ENCODE data around the gene OLAH.

GRCh38 chr10:15059914-15060313 lies 16.2 kb downstream of the OLAH start:
- TF ChIP-seq TEAD4 (CRISPR knock-in tag; IDR thresholded peaks at IDR 0.05) (no peak), SMAD3 (CRISPR knock-in tag; IDR thresholded peaks at IDR 0.05; ENCODE audit: borderline replicate concordance) (no peak), ZNF121 (CRISPR knock-in tag; IDR thresholded peaks at IDR 0.05) (no peak)
- TF ChIP-seq, protein P1, sequence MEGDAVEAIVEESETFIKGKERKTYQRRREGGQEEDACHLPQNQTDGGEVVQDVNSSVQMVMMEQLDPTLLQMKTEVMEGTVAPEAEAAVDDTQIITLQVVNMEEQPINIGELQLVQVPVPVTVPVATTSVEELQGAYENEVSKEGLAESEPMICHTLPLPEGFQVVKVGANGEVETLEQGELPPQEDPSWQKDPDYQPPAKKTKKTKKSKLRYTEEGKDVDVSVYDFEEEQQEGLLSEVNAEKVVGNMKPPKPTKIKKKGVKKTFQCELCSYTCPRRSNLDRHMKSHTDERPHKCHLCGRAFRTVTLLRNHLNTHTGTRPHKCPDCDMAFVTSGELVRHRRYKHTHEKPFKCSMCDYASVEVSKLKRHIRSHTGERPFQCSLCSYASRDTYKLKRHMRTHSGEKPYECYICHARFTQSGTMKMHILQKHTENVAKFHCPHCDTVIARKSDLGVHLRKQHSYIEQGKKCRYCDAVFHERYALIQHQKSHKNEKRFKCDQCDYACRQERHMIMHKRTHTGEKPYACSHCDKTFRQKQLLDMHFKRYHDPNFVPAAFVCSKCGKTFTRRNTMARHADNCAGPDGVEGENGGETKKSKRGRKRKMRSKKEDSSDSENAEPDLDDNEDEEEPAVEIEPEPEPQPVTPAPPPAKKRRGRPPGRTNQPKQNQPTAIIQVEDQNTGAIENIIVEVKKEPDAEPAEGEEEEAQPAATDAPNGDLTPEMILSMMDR (IDR thresholded peaks at IDR 0.05): no peak
